8988T (cell line): ENCODE measurements around the gene NUBP1.
"Not testable (repeated sequence)": the region's sequence is repeated elsewhere in the genome, so short reads cannot be mapped to it uniquely, and the experiment has no call there.

Experiments used
- DNase-seq: peaks from one replicate; pipeline ENCODE4 v3.0.0; 2011

Gene NUBP1

GRCh38 chr16:10752843-10753523 is 9.3 kb downstream of the NUBP1 start:
- DNase-seq = no peak

GRCh38 chr16:10753670-10754069 is 10.0 kb downstream of the NUBP1 start:
- no peak for DNase-seq

- DNase-seq = no peak
These were observed 11.3 kb downstream of the NUBP1 start for GRCh38 chr16:10754941-10755340.

GRCh38 chr16:10756574-10756973 is 12.9 kb downstream of the NUBP1 start:
- DNase-seq = no peak

- no peak for DNase-seq
These were observed 17.2 kb downstream of the NUBP1 start for GRCh38 chr16:10760858-10761257.

- DNase-seq = no peak
These were observed 17.7 kb downstream of the NUBP1 start for GRCh38 chr16:10761373-10761772.

- no peak for DNase-seq
These were observed 18.8 kb downstream of the NUBP1 start for GRCh38 chr16:10762336-10763016.

- no peak for DNase-seq
These were observed 19.8 kb downstream of the NUBP1 start for GRCh38 chr16:10763456-10763855.

GRCh38 chr16:10765772-10766171 is 22.1 kb downstream of the NUBP1 start:
- DNase-seq = no peak

- no peak for DNase-seq
These were observed 23.5 kb downstream of the NUBP1 start for GRCh38 chr16:10767127-10767526.

GRCh38 chr16:10769381-10769780 is 25.7 kb downstream of the NUBP1 start:
- DNase-seq = no peak

- no peak for DNase-seq
These were observed 27.3 kb downstream of the NUBP1 start for GRCh38 chr16:10770907-10771306.

GRCh38 chr16:10776280-10776679 is 32.6 kb downstream of the NUBP1 start:
- no peak for DNase-seq

- DNase-seq = not testable (repeated sequence)
These were observed 33.3 kb downstream of the NUBP1 start for GRCh38 chr16:10776923-10777322.

GRCh38 chr16:10777356-10777755 is 33.7 kb downstream of the NUBP1 start:
- no peak for DNase-seq

GRCh38 chr16:10779908-10780307 is 36.3 kb downstream of the NUBP1 start:
- not testable (repeated sequence) for DNase-seq

- DNase-seq = no peak
These were observed 37.0 kb downstream of the NUBP1 start for GRCh38 chr16:10780628-10781027.

GRCh38 chr16:10782628-10783027 is 39.0 kb downstream of the NUBP1 start:
- no peak for DNase-seq

GRCh38 chr16:10787304-10787703 is 43.7 kb downstream of the NUBP1 start:
- DNase-seq = no peak

GRCh38 chr16:10788630-10789029 is 45.0 kb downstream of the NUBP1 start:
- DNase-seq = not testable (repeated sequence)

GRCh38 chr16:10791048-10791447 is 47.4 kb downstream of the NUBP1 start:
- no peak for DNase-seq

- no peak for DNase-seq
These were observed 56.1 kb downstream of the NUBP1 start for GRCh38 chr16:10799736-10800135.

GRCh38 chr16:10805334-10805733 is 61.7 kb downstream of the NUBP1 start:
- no peak for DNase-seq

- no peak for DNase-seq
These were observed 63.1 kb downstream of the NUBP1 start for GRCh38 chr16:10806698-10807097.

GRCh38 chr16:10808218-10808617 is 64.6 kb downstream of the NUBP1 start:
- DNase-seq = no peak
